Measurements from ENCODE around the gene SLC17A1.
A peak's percentile ranks its signal among the peaks of the same experiment; 100 is the strongest.

DNA sequence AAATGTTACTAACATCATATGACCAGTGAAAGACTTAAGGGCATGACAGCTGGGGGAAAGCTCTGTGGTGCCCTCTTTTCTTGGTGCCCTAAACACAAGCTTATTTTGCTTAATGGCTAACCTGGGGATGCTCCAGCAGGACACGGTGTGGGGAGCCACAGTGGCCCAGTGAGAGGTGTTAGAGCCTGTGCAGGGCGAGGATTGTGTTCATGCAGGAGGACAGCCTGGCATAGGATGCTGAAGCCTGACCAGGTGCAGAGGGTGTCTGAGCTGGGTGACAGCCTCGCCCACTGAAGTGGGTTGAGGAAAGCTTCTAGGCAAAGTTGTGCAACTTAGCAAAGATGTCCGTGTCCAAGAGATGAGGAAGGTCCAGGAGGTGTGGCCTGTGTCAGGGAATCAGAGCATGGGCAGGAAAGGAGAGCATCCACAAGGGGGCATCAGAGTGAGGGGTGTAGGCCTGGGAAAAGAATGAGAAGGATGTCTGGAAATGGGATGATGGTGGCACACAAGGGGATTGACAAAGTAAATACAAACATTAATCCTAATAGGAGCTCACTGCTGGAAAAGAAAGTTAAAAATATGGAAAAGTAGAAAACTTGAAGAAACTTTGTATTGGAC, 43.4 kb downstream of the SLC17A1 start:
- TF ChIP-seq, protein P1, sequence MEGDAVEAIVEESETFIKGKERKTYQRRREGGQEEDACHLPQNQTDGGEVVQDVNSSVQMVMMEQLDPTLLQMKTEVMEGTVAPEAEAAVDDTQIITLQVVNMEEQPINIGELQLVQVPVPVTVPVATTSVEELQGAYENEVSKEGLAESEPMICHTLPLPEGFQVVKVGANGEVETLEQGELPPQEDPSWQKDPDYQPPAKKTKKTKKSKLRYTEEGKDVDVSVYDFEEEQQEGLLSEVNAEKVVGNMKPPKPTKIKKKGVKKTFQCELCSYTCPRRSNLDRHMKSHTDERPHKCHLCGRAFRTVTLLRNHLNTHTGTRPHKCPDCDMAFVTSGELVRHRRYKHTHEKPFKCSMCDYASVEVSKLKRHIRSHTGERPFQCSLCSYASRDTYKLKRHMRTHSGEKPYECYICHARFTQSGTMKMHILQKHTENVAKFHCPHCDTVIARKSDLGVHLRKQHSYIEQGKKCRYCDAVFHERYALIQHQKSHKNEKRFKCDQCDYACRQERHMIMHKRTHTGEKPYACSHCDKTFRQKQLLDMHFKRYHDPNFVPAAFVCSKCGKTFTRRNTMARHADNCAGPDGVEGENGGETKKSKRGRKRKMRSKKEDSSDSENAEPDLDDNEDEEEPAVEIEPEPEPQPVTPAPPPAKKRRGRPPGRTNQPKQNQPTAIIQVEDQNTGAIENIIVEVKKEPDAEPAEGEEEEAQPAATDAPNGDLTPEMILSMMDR (IDR thresholded peaks at IDR 0.05): peak in 2 of 3 experiments; percentile 24 to 44
- no peak for TF ChIP-seq POLR2A (IDR thresholded peaks at IDR 0.05; ENCODE audit: low read depth)
- TF ChIP-seq POLR2AphosphoS5 (IDR thresholded peaks at IDR 0.05): no peak
- TF ChIP-seq EP300 (IDR thresholded peaks at IDR 0.05): no peak

All from esophagus muscularis mucosa (tissue), 4 donors.